Right kidney (tissue), 1 donor: Measurements from ENCODE around the gene CAMTA1.

Experiments used
- DNase-seq: peaks from one replicate; pipeline ENCODE4 v3.0.0-alpha.2; 2016

The CAMTA1 gene

DNA sequence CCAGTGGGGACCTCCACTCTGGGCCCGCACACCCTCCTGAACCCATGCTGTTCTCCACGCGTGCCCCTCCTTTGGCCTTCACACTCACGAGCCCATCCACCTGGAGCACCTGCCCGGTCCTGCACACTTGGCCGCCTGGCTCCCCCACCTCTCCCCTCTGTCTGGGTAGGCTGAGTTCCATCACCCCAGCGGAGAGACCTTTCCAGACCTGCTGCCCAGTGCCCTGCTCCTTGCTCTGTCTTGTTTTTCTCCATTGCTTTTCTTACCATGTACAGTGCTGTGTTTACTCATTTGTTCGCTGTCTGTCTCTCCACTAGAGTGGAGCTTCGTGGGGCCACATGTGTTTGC is 634.8 kb downstream of the CAMTA1 start:
- no peak for DNase-seq

DNA sequence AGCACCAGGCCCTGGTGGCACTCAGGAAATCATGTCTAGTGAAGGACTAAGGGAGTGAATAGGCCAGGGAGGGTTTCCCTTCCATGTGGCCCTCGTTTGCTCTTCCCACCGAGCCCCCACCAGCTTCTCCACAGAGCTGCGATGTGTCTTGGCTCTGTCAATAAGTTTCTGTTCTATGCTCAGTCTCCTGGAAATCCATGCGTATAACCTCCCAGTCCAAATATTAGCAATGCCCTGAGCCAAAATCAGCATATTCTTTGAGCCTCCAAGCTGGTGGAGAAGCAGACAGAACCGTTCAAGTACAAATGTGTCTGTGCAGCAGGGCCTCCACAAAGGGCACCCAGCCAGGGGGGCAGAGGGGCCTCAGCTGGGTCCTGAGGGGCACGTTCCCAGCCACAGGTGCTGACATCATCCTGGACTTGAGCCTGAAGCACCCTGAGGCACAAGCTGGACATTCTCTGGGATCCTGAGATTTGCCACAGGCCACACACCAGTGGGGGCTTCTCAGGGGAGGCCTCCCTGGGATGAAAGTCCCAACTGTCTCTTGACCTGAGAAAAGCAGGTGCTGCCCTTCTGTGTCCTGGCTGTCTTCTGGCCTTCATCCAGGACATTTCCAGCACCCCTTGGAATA is 635.3 kb downstream of the CAMTA1 start:
- DNase-seq = no peak

DNA sequence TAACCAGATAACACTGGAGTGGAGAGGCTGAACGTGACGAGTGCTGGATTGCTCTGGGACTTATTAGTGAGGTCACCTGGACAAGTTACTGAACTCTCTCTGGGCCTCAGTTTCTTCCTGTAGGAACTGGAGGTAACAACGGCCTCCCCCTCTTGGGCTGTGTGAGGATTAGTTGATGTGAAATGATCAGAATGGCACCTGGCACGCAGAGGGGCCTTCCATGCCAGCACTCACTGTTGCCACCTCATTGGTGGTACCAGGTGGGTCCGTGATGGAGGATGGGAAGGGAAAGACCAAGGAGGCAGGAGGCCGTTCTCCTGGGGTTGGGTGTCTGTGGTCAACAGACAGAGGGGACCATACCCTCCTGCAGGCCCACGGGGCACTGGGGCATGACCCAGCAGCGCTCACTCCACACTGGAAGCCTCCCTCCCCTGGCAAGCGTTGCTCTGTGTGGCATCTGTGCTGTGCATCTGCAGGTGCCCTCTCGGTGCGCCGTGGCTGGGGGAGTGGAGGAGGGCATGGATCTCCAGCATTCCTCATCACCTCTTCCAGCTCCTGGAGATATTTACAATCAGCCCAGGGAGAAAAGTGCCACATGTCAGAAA is 636.3 kb downstream of the CAMTA1 start:
- no peak for DNase-seq

GRCh38 chr1:7422081-7422480 is 636.8 kb downstream of the CAMTA1 start:
- DNase-seq = no peak

GRCh38 chr1:7422561-7422960 is 637.3 kb downstream of the CAMTA1 start:
- no peak for DNase-seq

DNA sequence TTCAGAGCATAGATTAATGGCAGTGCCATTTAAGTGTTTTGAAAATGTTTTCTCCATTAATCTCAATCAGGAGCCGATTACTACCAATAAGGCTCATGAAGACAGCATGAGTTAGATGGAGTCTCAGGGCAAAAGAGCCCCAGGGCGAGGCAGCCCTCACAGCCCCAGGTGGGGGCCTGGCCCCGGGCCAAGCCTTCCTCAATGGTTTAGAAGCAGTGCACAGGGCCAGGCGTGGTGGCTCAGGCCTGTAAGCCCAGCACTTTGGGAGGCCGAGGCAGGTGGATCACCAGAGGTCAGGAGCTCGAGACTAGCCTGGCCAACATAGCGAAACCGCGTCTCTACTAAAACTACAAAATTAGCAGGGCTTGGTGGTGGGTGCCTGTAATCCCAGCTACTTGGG is 637.7 kb downstream of the CAMTA1 start:
- no peak for DNase-seq

- no peak for DNase-seq
Observed at GRCh38 chr1:7424352-7424890, 639.2 kb downstream of the CAMTA1 start.

GRCh38 chr1:7425229-7425628 is 640.0 kb downstream of the CAMTA1 start:
- no peak for DNase-seq

DNA sequence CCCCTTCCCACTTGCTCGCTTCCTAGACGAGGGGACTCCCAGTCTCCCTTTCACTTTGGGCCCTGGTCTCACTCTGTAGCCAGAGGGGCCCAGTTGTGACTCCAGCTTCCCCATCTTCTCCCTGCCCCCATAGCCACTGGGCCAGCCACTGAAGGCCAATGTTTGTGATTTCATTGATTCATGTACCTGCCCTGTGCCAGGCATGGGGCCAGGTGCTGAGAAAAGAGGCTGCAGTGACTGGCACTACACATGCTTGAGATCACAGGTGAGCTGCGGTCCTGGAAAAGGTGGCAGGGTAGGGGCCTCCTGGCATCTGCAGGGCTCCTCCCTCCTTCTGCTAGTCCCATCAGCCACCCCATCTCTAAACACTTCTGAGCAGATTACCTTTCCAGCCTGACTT is 640.5 kb downstream of the CAMTA1 start:
- no peak for DNase-seq

- no peak for DNase-seq
Observed at GRCh38 chr1:7426780-7427604, 641.7 kb downstream of the CAMTA1 start.

GRCh38 chr1:7427605-7428300 is 642.5 kb downstream of the CAMTA1 start:
- DNase-seq = no peak

DNA sequence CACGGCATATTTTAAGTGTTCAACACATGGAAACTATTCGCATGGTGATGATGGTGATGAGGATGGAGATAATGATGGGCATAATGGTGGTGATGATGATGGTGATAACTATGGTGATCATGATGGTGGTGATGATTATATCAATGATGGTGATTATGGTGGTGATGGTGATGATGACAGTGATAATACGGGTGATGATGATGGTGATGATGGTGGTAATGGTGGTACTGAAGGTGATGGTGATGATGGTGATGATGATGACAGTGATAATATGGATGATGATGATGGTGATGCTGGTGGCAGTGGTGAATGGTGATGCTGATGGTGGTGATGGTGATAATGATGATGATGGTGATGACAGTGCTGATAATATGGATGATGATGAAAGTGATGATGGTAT is 644.0 kb downstream of the CAMTA1 start:
- DNase-seq = no peak

GRCh38 chr1:7430047-7430608 is 644.9 kb downstream of the CAMTA1 start:
- DNase-seq = no peak

GRCh38 chr1:7430691-7431090 is 645.4 kb downstream of the CAMTA1 start:
- DNase-seq = no peak

DNA sequence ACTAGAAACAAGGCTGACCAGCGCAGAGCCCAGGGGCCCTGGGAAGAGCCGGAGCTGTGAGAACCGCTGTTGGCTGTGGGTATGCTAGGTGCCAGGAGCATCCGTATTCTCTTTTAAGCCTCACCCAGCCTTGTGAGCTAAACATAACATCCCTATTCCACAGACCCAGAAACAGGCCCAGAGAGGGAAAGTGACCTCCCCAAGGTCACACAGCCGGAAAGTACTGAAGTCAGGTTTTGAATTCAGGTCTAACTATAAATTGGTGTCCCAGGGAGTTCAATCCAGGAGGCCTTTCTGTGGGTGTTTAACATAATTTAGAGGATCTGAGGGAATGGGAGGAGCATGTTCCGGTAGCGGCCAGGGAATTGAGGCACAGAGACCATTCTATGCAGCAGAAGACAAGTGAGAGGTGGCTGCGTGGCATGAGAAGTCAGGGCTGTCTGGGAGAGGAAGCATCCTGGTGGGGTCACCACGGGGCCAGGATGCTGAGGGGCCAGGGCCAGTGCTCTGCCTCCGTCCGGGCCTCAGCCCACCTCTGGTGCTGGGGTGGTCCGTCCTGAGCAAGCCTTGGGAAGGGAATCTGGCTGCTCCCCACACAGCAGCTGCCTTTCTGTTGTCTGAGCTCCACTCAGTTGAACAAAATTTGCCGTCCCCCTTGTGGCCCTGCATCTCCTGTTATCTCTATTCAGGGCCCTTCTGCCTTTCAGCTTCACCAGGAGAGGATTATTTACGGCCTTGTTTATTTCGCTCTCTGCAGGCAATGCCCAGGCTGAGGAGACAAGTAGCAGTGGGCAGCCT is 647.0 kb downstream of the CAMTA1 start:
- DNase-seq = no peak

GRCh38 chr1:7432900-7433380 is 647.7 kb downstream of the CAMTA1 start:
- no peak for DNase-seq

GRCh38 chr1:7434566-7434965 is 649.3 kb downstream of the CAMTA1 start:
- DNase-seq = no peak

- DNase-seq = no peak
Observed at GRCh38 chr1:7435276-7436055, 650.2 kb downstream of the CAMTA1 start.

DNA sequence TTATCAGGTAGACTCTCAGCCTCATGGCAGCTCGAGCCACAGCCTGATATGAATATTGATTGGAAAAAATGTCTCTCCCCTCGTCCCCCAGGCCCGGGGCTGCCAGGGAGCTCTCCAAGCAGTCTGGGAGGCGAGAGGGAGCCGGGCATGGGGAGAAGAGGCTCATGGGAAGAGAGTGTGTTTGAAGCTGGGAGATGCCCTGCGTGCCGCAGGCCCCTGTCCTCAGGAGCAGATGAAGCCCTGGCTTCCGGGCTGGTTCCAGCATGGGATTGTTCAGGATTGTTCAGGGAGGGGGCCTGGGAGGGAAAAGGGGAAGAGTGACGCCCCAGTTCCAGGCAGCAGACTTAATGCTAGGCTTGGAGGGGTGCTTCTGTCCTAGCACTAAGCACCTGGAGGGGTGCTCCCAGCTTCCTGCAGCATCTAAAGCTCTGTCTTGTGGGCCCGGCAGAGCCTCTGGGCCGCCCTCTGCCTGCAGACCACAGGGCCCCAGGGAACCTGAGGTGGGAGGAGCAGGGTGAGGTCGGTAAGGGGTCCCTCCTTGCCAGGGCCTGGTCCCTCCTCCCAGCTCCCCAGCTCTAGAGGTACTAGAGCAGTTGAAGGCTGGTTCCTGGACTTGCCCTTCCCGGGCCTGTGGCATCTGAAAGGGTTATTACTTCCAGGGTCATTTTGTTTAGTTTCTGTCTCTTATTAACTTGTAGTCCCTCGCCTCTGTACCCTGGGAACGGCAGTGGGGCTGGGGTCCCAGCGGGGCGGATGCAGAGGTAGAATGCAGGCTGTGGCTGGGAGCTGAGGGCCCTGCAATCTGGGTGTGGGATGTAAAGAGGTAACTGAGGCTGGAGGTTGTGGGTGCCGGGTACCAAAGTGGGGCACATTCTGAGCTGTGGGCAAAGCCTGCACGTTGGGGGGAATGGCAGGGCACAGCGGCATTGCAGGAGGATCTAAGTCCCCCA is 651.1 kb downstream of the CAMTA1 start:
- no peak for DNase-seq
